Measurements from ENCODE around the gene RAD54L2.
"Not testable (repeated sequence)": the region's sequence is repeated elsewhere in the genome, so short reads cannot be mapped to it uniquely, and the experiment has no call there.

RAD54L2 gene

DNA sequence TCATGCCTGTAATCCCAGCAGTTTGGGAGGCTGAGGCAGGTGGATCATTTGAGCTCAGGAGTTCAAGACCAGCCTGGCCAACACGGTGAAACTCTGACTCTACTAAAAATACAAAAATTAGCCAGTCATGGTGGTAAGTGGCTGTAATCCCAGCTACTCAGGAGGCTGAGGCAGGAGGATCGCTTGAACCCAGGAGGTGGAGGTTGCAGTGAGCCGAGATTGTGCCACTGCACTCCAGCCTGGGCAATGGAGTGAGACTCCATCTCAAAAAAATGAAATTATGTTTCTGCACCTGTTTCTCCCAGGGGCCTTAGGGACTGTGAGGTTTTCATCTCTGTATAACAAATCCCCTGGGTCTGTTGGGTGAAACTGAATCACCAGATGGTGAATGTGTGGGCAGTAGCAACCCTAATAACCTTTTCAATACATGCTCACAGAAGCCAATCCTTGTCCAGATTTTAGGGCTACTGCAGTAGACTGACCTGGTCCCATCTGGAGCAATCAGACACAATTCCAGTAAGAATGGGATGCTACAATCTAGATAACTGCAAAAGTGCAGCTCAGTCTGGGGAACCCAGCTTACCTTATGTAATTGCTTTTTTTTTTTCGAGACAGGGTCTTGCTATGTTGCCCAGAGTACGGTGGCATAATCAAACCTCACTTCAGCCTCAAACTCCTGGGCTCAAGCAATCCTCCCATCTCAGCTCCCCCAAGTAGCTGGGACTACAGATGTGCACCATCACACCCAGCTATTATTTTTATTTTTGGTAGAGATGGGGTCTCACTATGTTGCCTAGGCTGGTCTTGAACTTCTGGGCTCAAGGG, 17.4 kb upstream of the RAD54L2 start:
- not testable (repeated sequence) for H3K27ac ChIP-seq (ENCODE audit: low read length); H3K27me3 ChIP-seq (ENCODE audit: control insufficient read depth in 1 of 2, insufficient read depth in 2 of 2, low read length in 2 of 2); H3K9ac ChIP-seq (ENCODE audit: low read length in 2 of 2); H3K36me3 ChIP-seq (ENCODE audit: control insufficient read depth in 2 of 2, insufficient read depth in 2 of 2, low read length in 2 of 2); H3K9me3 ChIP-seq (ENCODE audit: control insufficient read depth in 2 of 2, low read length in 2 of 2); H3K4me1 ChIP-seq (ENCODE audit: control insufficient read depth, insufficient read depth, low read length); H3K4me3 ChIP-seq (ENCODE audit: low read length in 2 of 2)

DNA sequence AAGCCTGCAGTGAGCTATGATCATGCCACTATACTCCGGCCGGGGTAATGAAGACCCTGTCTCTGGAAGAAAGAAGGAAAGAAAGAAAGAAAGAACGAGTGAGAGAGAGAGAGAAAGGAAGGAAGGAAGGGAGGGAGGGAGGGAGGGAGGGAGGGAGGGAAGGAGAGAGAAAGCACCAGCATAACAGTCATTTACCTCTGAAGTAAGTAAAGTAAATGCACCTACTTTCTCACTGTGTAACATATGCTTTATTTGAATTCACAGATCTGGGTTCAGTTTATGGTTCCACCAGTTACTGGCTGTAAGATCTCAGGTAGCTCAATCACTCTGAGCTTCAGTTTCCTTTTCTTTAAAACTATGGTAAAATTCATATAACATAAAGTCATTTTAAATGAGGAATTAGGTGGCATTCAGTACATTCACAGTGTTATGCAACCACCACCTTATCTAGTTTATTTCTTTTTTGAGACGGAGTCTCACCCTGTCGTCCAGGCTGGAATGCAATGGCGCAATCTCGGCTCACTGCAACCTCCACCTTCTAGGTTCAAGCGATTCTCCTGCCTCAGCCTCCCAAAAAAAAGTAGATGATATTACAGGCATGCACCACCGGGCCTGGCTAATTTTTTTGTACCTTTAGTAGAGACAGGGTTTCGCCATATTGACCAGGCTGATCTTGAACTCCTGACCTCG, 16.1 kb upstream of the RAD54L2 start:
- no peaks in the 10 kb centered on the region for H3K36me3 ChIP-seq (ENCODE audit: control insufficient read depth in 2 of 2, insufficient read depth in 2 of 2, low read length in 2 of 2)

DNA sequence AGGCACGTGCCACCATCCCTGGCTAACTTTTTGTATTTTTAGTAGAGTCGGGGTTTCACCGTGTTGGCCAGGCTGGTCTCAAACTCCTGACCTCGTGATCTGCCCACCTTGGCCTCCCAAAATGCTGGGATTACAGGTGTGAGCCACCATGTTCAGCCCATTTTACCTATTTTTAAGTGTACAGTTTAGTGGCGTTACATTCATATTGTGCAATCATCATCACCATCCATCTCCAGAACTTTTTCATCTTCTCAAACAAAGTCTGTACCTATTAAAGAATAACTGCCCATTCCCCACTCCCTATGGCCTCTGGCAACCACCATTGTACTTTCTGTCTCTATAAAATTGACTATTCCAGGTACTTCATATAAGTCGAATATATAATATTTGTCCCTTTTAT, 13.6 kb upstream of the RAD54L2 start:
- not testable (repeated sequence) for H3K4me1 ChIP-seq (ENCODE audit: control insufficient read depth, insufficient read depth, low read length); H3K27ac ChIP-seq (ENCODE audit: low read length); H3K27me3 ChIP-seq (ENCODE audit: control insufficient read depth in 1 of 2, insufficient read depth in 2 of 2, low read length in 2 of 2); H3K36me3 ChIP-seq (ENCODE audit: control insufficient read depth in 2 of 2, insufficient read depth in 2 of 2, low read length in 2 of 2); H3K9ac ChIP-seq (ENCODE audit: low read length in 2 of 2); H3K9me3 ChIP-seq (ENCODE audit: control insufficient read depth in 2 of 2, low read length in 2 of 2); H3K4me3 ChIP-seq (ENCODE audit: low read length in 2 of 2)

More for the DNA sequence above, 16.1 kb upstream of the RAD54L2 start:
- H3K27me3 ChIP-seq (ENCODE audit: control insufficient read depth in 1 of 2, insufficient read depth in 2 of 2, low read length in 2 of 2) = no peaks in the 10 kb centered on the region
- H3K4me1 ChIP-seq (ENCODE audit: control insufficient read depth, insufficient read depth, low read length) = no peaks in the 10 kb centered on the region
- no peak overlapping the region for H3K4me3 ChIP-seq (ENCODE audit: low read length in 2 of 2)
- no peak overlapping the region for H3K9ac ChIP-seq (ENCODE audit: low read length in 2 of 2)
- H3K9me3 ChIP-seq (ENCODE audit: control insufficient read depth in 2 of 2, low read length in 2 of 2) = no peaks in the 10 kb centered on the region
- H3K27ac ChIP-seq (ENCODE audit: low read length) = no peak overlapping the region

DNA sequence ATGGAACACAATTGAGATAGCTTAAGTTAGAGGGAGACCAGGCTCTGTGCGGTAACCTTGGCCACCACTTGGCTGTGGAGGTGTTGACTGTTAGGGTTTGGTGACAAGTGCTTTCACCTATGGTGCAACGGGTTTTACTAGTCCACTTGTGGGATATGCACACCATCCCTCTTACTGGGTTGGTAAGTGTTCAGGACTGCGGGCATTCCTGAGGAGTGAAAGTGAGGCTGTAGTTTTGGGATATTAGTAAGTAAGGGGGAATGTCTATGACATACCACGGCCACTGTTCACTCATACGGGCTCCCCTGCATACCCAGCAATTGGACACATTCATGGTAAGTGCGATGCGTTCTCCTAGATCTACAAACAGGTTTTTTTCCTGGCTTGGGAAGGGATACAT, 8.0 kb upstream of the RAD54L2 start:
- H3K9ac ChIP-seq (ENCODE audit: low read length in 2 of 2) = no peak overlapping the region
- no peaks in the 10 kb centered on the region for H3K27me3 ChIP-seq (ENCODE audit: control insufficient read depth in 1 of 2, insufficient read depth in 2 of 2, low read length in 2 of 2)
- H3K9me3 ChIP-seq (ENCODE audit: control insufficient read depth in 2 of 2, low read length in 2 of 2) = no peaks in the 10 kb centered on the region
- H3K27ac ChIP-seq (ENCODE audit: low read length) = no peak overlapping the region
- H3K4me3 ChIP-seq (ENCODE audit: low read length in 2 of 2) = no peak overlapping the region
- H3K36me3 ChIP-seq (ENCODE audit: control insufficient read depth in 2 of 2, insufficient read depth in 2 of 2, low read length in 2 of 2) = no peaks in the 10 kb centered on the region
- no peaks in the 10 kb centered on the region for H3K4me1 ChIP-seq (ENCODE audit: control insufficient read depth, insufficient read depth, low read length)

DNA sequence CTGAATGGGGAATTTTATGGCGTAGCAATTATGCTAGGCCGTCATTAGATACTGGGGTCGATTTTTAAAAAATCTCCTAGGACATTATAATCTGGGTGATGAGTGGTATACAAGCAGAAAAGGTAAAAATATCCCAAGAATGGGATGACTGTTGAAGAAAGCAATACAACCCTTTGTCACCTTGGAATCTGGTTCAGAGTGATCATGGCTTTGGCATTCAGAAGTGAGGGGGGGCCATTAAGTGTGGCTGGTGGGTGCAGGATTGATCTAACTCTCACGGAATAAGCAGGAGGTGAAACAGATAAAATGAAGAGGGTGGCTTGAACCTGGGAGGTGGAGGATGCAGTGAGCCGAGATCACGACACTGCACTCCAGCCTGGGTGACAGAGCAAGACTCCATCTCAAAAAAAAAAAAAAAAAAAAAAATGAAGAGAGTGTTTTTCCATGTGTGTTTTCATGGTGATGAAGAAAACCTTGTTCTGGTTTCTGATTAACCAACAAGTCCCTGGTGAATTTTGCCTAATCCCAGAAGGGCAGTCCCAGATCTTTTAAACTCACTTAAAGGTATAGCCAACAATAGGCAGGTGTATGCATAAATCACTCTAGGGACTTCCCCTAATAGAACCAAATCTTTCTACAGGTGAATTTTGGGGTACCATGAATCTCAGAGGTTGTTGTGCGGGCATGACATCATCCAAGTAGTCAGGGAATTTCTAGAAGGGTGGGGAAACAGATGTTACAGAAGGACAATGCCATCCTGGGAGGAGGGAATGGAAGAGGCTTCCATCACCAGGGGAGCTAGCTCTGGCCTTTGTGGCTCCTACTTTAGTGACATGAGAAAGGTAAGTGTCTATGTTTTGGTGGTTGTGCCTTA, 3.1 kb upstream of the RAD54L2 start:
- no peak overlapping the region for H3K27ac ChIP-seq (ENCODE audit: low read length)
- no peak overlapping the region for H3K4me3 ChIP-seq (ENCODE audit: low read length in 2 of 2)
- H3K27me3 ChIP-seq (ENCODE audit: control insufficient read depth in 1 of 2, insufficient read depth in 2 of 2, low read length in 2 of 2) = no peaks in the 10 kb centered on the region
- H3K9ac ChIP-seq (ENCODE audit: low read length in 2 of 2) = no peak overlapping the region
- H3K9me3 ChIP-seq (ENCODE audit: control insufficient read depth in 2 of 2, low read length in 2 of 2) = no peaks in the 10 kb centered on the region
- H3K36me3 ChIP-seq (ENCODE audit: control insufficient read depth in 2 of 2, insufficient read depth in 2 of 2, low read length in 2 of 2) = peaks cover 0 to 2% of the 10 kb centered on the region in 2 donors
- peaks cover 16% of the 10 kb centered on the region for H3K4me1 ChIP-seq (ENCODE audit: control insufficient read depth, insufficient read depth, low read length)

DNA sequence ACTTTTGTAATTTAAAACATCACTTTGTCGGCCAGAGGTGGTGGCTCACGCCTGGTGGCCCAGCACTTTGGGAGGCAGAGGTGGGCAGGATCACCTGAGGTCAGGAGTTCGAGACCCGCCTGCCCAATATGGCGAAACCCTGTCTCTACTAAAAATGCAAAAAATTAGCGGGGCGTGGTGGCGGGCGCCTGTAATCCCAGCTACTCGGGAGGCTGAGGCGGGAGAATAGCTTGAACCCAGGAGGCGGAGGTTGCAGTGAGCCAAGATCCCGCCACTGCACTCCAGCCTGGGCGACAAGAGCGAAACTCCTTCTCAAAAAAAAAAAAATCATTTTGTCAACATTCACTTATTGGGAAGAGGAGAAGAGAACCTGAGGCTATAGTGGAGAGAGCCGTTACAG, 888 bp upstream of the RAD54L2 start:
- not testable (repeated sequence) for H3K9me3 ChIP-seq (ENCODE audit: control insufficient read depth in 2 of 2, low read length in 2 of 2); H3K36me3 ChIP-seq (ENCODE audit: control insufficient read depth in 2 of 2, insufficient read depth in 2 of 2, low read length in 2 of 2); H3K27me3 ChIP-seq (ENCODE audit: control insufficient read depth in 1 of 2, insufficient read depth in 2 of 2, low read length in 2 of 2)
- peak overlapping the region; percentile 86 to 99 for H3K4me3 ChIP-seq (ENCODE audit: low read length in 2 of 2)
- peaks cover 16% of the 10 kb centered on the region for H3K4me1 ChIP-seq (ENCODE audit: control insufficient read depth, insufficient read depth, low read length)
- H3K9ac ChIP-seq (ENCODE audit: low read length in 2 of 2) = peak overlapping the region; percentile 97
- peak overlapping the region; percentile 80 for H3K27ac ChIP-seq (ENCODE audit: low read length)

DNA sequence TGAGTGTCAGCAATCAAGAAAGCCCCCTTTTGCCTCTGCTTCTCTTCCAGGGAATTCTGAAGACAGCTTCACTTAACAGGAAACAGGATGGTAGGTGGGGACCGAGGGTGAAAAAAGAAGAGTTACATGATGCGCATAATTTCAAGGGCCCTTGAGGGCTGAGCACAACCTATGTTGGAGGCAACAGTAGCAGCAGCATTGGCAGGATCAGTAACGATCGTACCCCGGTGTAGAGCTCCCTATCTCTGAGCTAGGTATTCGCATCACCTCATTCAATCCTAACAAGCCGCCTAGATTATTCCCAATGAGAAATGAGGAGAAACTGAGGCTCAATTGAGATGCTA, 432 bp upstream of the RAD54L2 start:
- peak overlapping the region; percentile 97 for H3K9ac ChIP-seq (ENCODE audit: low read length in 2 of 2)
- H3K4me1 ChIP-seq (ENCODE audit: control insufficient read depth, insufficient read depth, low read length) = peaks cover 16% of the 10 kb centered on the region
- peak overlapping the region; percentile 86 to 99 for H3K4me3 ChIP-seq (ENCODE audit: low read length in 2 of 2)
- H3K9me3 ChIP-seq (ENCODE audit: control insufficient read depth in 2 of 2, low read length in 2 of 2) = no peaks in the 10 kb centered on the region
- peak overlapping the region; percentile 80 for H3K27ac ChIP-seq (ENCODE audit: low read length)
- no peaks in the 10 kb centered on the region for H3K27me3 ChIP-seq (ENCODE audit: control insufficient read depth in 1 of 2, insufficient read depth in 2 of 2, low read length in 2 of 2)
- peaks cover 0 to 4% of the 10 kb centered on the region in 2 donors for H3K36me3 ChIP-seq (ENCODE audit: control insufficient read depth in 2 of 2, insufficient read depth in 2 of 2, low read length in 2 of 2)

DNA sequence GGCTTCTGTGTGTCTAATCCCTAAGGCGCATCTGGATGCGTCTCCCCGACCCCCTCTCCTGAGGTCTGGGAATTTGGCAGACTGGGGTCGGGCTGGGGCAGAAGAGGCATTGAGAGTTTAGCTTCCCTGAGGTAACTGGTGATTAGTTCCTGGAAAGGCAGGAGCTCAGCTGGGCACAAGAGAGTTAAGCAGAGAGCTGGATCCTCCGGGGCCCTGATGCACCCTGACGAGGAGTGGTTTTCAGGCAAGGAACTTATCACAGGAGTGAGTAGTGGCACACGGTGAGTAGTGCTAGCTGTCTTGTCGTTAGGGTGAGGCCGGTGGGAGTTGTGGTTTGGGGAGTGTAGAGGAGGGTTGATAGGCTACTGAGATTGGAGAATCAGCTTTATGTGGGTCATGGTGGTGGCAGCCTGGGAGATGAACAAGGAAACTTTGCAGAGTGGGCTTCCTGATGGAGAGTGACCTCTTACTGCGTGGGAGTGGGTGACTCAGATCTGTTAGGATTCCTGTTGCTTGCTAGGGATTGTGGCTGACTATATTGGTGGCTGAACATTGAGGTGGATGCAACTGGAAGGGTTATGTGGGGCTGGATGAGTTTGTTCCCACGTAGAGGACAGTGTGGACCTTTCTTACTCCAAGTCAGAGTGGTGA, 897 bp downstream of the RAD54L2 start:
- peaks cover 16% of the 10 kb centered on the region for H3K4me1 ChIP-seq (ENCODE audit: control insufficient read depth, insufficient read depth, low read length)
- no peaks in the 10 kb centered on the region for H3K9me3 ChIP-seq (ENCODE audit: control insufficient read depth in 2 of 2, low read length in 2 of 2)
- no peaks in the 10 kb centered on the region for H3K27me3 ChIP-seq (ENCODE audit: control insufficient read depth in 1 of 2, insufficient read depth in 2 of 2, low read length in 2 of 2)
- H3K4me3 ChIP-seq (ENCODE audit: low read length in 2 of 2) = peak overlapping the region; percentile 63 to 86
- peak overlapping the region; percentile 88 to 97 for H3K9ac ChIP-seq (ENCODE audit: low read length in 2 of 2)
- H3K36me3 ChIP-seq (ENCODE audit: control insufficient read depth in 2 of 2, insufficient read depth in 2 of 2, low read length in 2 of 2) = peaks cover 0 to 9% of the 10 kb centered on the region in 2 donors
- H3K27ac ChIP-seq (ENCODE audit: low read length) = peak overlapping the region; percentile 80

DNA sequence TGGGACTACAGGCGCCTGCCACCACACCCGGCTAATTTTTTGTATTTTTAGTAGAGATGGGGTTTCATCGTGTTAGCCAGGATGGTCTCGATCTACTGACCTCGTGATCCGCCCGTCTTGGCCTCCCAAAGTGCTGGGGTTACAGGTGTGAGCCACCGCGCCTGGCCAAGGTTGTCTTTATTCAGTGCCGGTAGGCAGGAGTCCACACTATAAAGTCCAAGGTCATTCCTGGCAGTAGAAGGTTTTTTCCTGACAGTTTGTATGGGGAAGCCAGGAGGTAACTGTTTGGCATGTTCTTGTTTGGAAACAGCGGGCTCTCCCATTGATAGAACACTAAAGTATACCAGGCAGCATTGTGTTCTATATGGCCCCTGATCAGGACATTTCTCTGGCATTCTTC, 4.1 kb downstream of the RAD54L2 start:
- peaks cover 0 to 10% of the 10 kb centered on the region in 2 donors for H3K36me3 ChIP-seq (ENCODE audit: control insufficient read depth in 2 of 2, insufficient read depth in 2 of 2, low read length in 2 of 2)
- peaks cover 14% of the 10 kb centered on the region for H3K4me1 ChIP-seq (ENCODE audit: control insufficient read depth, insufficient read depth, low read length)
- H3K4me3 ChIP-seq (ENCODE audit: low read length in 2 of 2); H3K27ac ChIP-seq (ENCODE audit: low read length); H3K9ac ChIP-seq (ENCODE audit: low read length in 2 of 2); H3K27me3 ChIP-seq (ENCODE audit: control insufficient read depth in 1 of 2, insufficient read depth in 2 of 2, low read length in 2 of 2); H3K9me3 ChIP-seq (ENCODE audit: control insufficient read depth in 2 of 2, low read length in 2 of 2): not testable (repeated sequence)

DNA sequence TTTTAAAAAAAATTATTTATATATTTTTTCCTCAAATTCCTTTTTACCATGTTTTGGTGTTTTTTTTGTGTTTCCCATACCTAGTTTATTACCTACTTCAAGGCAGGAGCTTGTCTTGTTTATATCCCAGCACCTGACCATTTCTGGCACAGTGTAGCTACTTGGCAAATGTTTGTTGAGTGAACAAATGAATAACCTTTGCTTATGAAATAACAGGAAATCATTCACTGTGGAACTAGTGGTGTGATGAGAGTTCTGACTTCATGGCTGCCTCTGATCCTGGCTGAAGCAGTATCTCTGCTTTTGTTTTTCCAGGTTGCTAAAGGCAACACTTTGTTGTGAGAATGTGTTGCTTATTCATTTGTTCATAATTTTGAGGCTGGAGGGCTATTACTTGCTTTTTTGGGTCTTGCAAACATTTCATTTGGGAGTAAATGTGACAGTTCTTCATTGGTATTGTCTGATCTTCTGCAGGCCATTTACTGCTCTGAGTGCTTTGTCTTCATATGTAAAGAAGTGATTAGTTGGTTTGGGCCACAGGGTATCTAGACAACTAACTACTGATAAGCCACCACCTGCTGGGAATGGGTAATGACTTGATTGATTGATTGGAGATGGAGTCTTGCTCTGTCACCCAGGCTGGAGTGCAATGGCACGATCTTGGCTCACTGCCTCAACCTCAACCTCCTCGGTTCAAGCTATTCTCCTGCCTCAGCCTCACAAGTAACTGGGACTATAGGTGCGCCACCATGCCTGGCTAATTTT, 5.7 kb downstream of the RAD54L2 start:
- H3K4me1 ChIP-seq (ENCODE audit: control insufficient read depth, insufficient read depth, low read length) = peaks cover 9% of the 10 kb centered on the region
- H3K9me3 ChIP-seq (ENCODE audit: control insufficient read depth in 2 of 2, low read length in 2 of 2) = no peaks in the 10 kb centered on the region
- H3K4me3 ChIP-seq (ENCODE audit: low read length in 2 of 2) = no peak overlapping the region
- H3K9ac ChIP-seq (ENCODE audit: low read length in 2 of 2) = no peak overlapping the region
- H3K27ac ChIP-seq (ENCODE audit: low read length) = no peak overlapping the region
- H3K27me3 ChIP-seq (ENCODE audit: control insufficient read depth in 1 of 2, insufficient read depth in 2 of 2, low read length in 2 of 2) = no peaks in the 10 kb centered on the region
- peaks cover 0 to 12% of the 10 kb centered on the region in 2 donors for H3K36me3 ChIP-seq (ENCODE audit: control insufficient read depth in 2 of 2, insufficient read depth in 2 of 2, low read length in 2 of 2)

All from stomach smooth muscle (tissue), 2 donors.